ENCODE results near the gene NCOR1. TPM values are rescaled to one million over a fixed set of nuclear protein-coding genes. Genes with fewer than 3 reads are reported as not detected.

Gene NCOR1
- total and polyA plus RNA-seq, 9 of the 15 experiments (the other 6 are each of a cell fraction or from before 2014, with no cell fraction given) = 20.2 to 66.5 (median 50.9) TPM

GRCh38 chr17:16091773-16092172 lies 123.6 kb downstream of the NCOR1 start:
- Histone ChIP-seq H3K36me3 (ENCODE audit: control insufficient read depth, insufficient read depth, low read length) (peaks cover 41% of the 10 kb centered on the region), H3K9ac (ENCODE audit: insufficient read depth in 1 of 2, low read depth in 2 of 2, low read length in 2 of 2) (peak overlapping the region in 1 of 2 experiments; percentile 22; a peak in 1 of 4 replicates), H3K27me3 (ENCODE audit: control insufficient read depth in 2 of 2, insufficient read depth in 2 of 2, low read length in 2 of 2) (no peaks in the 10 kb centered on the region), H3K27ac (ENCODE audit: extremely low read depth, low read depth, low read length) (peak overlapping the region; percentile 65), H3K4me2 (ENCODE audit: insufficient read depth, low read length) (no peak overlapping the region; the same call in 1 of the 2 replicates), H3K9me1 (ENCODE audit: control insufficient read depth, insufficient read depth, low read length) (no peaks in the 10 kb centered on the region), H4K20me1 (replicated peaks; ENCODE audit: control insufficient read depth, insufficient read depth, low read length) (no peaks in the 10 kb centered on the region), H3K4me3 (no peak overlapping the region), H3K79me2 (ENCODE audit: control insufficient read depth, insufficient read depth, low read length) (no peaks in the 10 kb centered on the region), H3K9me3 (replicated peaks; ENCODE audit: control insufficient read depth, insufficient read depth, low read depth, low read length) (no peaks in the 10 kb centered on the region; the same call in 1 of the 2 replicates), H2AFZ (ENCODE audit: low read depth, low read length) (peak overlapping the region; percentile 59; the same call in 1 of the 2 replicates), H3K4me1 (replicated peaks in 1 of 2; ENCODE audit: control insufficient read depth in 2 of 2, insufficient read depth in 2 of 2, low read length in 2 of 2) (peaks cover 3 to 6% of the 10 kb centered on the region in 2 experiments; a peak in 2 of 5 replicates)
- FAIRE-seq (peak; percentile 87), DNase-seq (ENCODE audit: extremely low read depth in 1 of 4, low spot score in 3 of 4) (peak; percentile 10 to 50 (median 20)), ATAC-seq (peak; percentile 81)
- peak; percentile 85 for TF ChIP-seq MAFK (IDR thresholded peaks at IDR 0.05; ENCODE audit: low read length)
- TF ChIP-seq ZNF354B (CRISPR knock-in tag; IDR thresholded peaks at IDR 0.05) = no peak
- TF ChIP-seq BACH1 (tag; IDR thresholded peaks at IDR 0.05) = peak; percentile 82
- peak; percentile 94 for TF ChIP-seq C11orf30 (IDR thresholded peaks at IDR 0.05; ENCODE audit: low read depth)
- TF ChIP-seq HEY1 (CRISPR knock-in tag; IDR thresholded peaks at IDR 0.05; ENCODE audit: borderline replicate concordance) = no peak
- peak; percentile 92 for TF ChIP-seq MAFG (tag; conservative IDR thresholded peaks at IDR 0.05)
- no peak for TF ChIP-seq HDAC8 (tag; IDR thresholded peaks at IDR 0.05)
- TF ChIP-seq XRCC4 (IDR thresholded peaks at IDR 0.05; ENCODE audit: extremely low read depth, insufficient read depth, insufficient read length) = no peak
- TF ChIP-seq RFX7 (CRISPR knock-in tag; IDR thresholded peaks at IDR 0.05) = no peak
- 0 out of 2 replicates have a peak, but pooled peaks have one; percentile 14 for TF ChIP-seq SMARCA4 (IDR thresholded peaks at IDR 0.05)
- no peak for TF ChIP-seq ARHGAP35 (IDR thresholded peaks at IDR 0.05; ENCODE audit: partially characterized antibody)
- TF ChIP-seq ZNF316 (IDR thresholded peaks at IDR 0.05) = peak; percentile 96
- TF ChIP-seq MAFF (IDR thresholded peaks at IDR 0.05; ENCODE audit: low read length) = peak; percentile 87
- peak; percentile 88 for TF ChIP-seq NFE2 (IDR thresholded peaks at IDR 0.05; ENCODE audit: low read depth)
- TF ChIP-seq NFE2L1 (tag; IDR thresholded peaks at IDR 0.05; ENCODE audit: borderline replicate concordance, low read depth) = peak; percentile 61
- TF ChIP-seq RFX1 (IDR thresholded peaks at IDR 0.05) = no peak
- no peak for TF ChIP-seq POLR2A (conservative IDR thresholded peaks at IDR 0.05)
- no peak for TF ChIP-seq USF2 (CRISPR knock-in tag; IDR thresholded peaks at IDR 0.05)
- BruUV-seq (replicated peaks) = no TSS peak
- intact Hi-C loops (cut with micrococcal nuclease) = no loop called here
- 22% methylated on average over 4 of the region's 4 CpGs for WGBS (ENCODE audit: insufficient coverage, low coverage, missing lambda C conversion rate)
- in situ Hi-C loops (cut with MboI) = no loop called here
- CTCF ChIA-PET (ENCODE audit: low intra/inter-chr PET ratio) = no interaction called here
- POLR2A ChIA-PET = no interaction called here
